Measurements from ENCODE around the gene CHRDL2. TPM values are rescaled to one million over a fixed set of nuclear protein-coding genes. Genes with fewer than 3 reads are reported as not detected.

The CHRDL2 gene
- total and polyA plus RNA-seq, 2 donors (not counting 3 experiments of a cell fraction or from before 2014, with no cell fraction given) = not detected

- no TSS peak for BruUV-seq (replicated peaks)
- Histone ChIP-seq H3K4me3 (replicated peaks in 1 of 3; ENCODE audit: insufficient read depth in 1 of 3, low read depth in 1 of 3, low read length in 3 of 3) (no peak overlapping the region), H3K4me1 (ENCODE audit: control insufficient read depth, extremely low read depth, insufficient read depth, low read length) (peaks cover 5% of the 10 kb centered on the region), H3K9ac (replicated peaks; ENCODE audit: extremely low read depth, insufficient read depth, low read length) (no peak overlapping the region), H2AFZ (ENCODE audit: low read depth, low read length) (no peak overlapping the region), H3K9me1 (replicated peaks; ENCODE audit: control insufficient read depth, extremely low read depth, insufficient read depth, low read length) (no peaks in the 10 kb centered on the region), H3K27ac (ENCODE audit: insufficient read depth, low read depth, low read length) (no peak overlapping the region), H4K20me1 (replicated peaks; ENCODE audit: control insufficient read depth, extremely low read depth, insufficient read depth, low read length) (peaks cover 3% of the 10 kb centered on the region), H3K9me3 (replicated peaks; ENCODE audit: control insufficient read depth, insufficient read depth, low read length) (no peaks in the 10 kb centered on the region), H3K36me3 (ENCODE audit: control insufficient read depth in 2 of 2, extremely low read depth in 1 of 2, insufficient read depth in 2 of 2, low read length in 2 of 2) (no peaks in the 10 kb centered on the region), H3K79me2 (ENCODE audit: control insufficient read depth, insufficient read depth, low read length) (peaks cover 81% of the 10 kb centered on the region), H3K4me2 (ENCODE audit: insufficient read depth, low read length) (no peak overlapping the region), H3K27me3 (ENCODE audit: control insufficient read depth in 2 of 2, insufficient read depth in 2 of 2, low read length in 2 of 2) (no peaks in the 10 kb centered on the region)
- ChIA-PET POLR2A (no interaction called here), CTCF (interaction anchor here (0.9 to 1.4 kb wide), 4 partner anchors 21 to 76 kb away, joined by 3 to 6 read pairs (median 4); no protein-coding TSS in a partner anchor)
- dilution Hi-C loops (cut with MboI; ENCODE audit: extremely low pct_ligation_motif_present, low sequenced_read_pairs) (no loop called here), intact Hi-C loops (cut with micrococcal nuclease) (no loop called here)
- FAIRE-seq = no peak
- no peak for TF ChIP-seq POLR2AphosphoS5 (IDR thresholded peaks at IDR 0.05; ENCODE audit: insufficient read depth, low read depth, low read length)
- TF ChIP-seq FOS (IDR thresholded peaks at IDR 0.05; ENCODE audit: borderline replicate concordance, insufficient read depth, low read length) = no peak
- no peak for TF ChIP-seq GATA2 (IDR thresholded peaks at IDR 0.05; ENCODE audit: insufficient read depth, insufficient read length, low read depth, low read length)
- DNase-seq (ENCODE audit: low read depth, low spot score) = no peak
Measured at GRCh38 chr11:74775762-74776161, 44.5 kb upstream of the CHRDL2 start.

DNA sequence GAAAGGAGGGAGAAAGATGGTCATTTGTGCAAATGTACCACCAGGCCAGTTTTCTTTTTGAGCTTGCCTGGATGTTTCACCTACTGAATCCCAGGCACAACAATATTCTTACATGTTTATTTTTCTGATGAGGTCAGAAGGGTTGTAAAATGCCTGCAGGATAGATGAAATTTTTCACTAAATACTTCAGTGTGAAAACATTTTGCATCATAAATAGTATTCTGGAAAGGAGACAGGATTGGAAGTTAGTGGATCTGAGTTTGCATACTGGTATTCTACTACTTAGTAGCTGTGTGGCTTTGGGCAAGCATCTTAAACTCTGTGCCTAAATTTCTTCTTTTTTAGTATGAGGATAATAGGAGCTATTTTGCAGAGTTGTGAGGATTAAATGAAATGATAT is 42.2 kb upstream of the CHRDL2 start:
- Histone ChIP-seq H3K9me3 (replicated peaks; ENCODE audit: control insufficient read depth, insufficient read depth, low read length) (no peaks in the 10 kb centered on the region), H2AFZ (ENCODE audit: low read depth, low read length) (no peak overlapping the region), H3K27ac (ENCODE audit: insufficient read depth, low read depth, low read length) (no peak overlapping the region), H3K4me2 (ENCODE audit: insufficient read depth, low read length) (no peak overlapping the region), H3K4me1 (ENCODE audit: control insufficient read depth, extremely low read depth, insufficient read depth, low read length) (peaks cover 20% of the 10 kb centered on the region), H3K79me2 (ENCODE audit: control insufficient read depth, insufficient read depth, low read length) (peaks cover 70% of the 10 kb centered on the region), H3K9me1 (replicated peaks; ENCODE audit: control insufficient read depth, extremely low read depth, insufficient read depth, low read length) (no peaks in the 10 kb centered on the region), H3K4me3 (replicated peaks in 1 of 3; ENCODE audit: insufficient read depth in 1 of 3, low read depth in 1 of 3, low read length in 3 of 3) (no peak overlapping the region), H3K36me3 (ENCODE audit: control insufficient read depth in 2 of 2, extremely low read depth in 1 of 2, insufficient read depth in 2 of 2, low read length in 2 of 2) (no peaks in the 10 kb centered on the region), H3K9ac (replicated peaks; ENCODE audit: extremely low read depth, insufficient read depth, low read length) (no peak overlapping the region), H4K20me1 (replicated peaks; ENCODE audit: control insufficient read depth, extremely low read depth, insufficient read depth, low read length) (peaks cover 3% of the 10 kb centered on the region), H3K27me3 (ENCODE audit: control insufficient read depth in 2 of 2, insufficient read depth in 2 of 2, low read length in 2 of 2) (no peaks in the 10 kb centered on the region)
- dilution Hi-C loops (cut with MboI; ENCODE audit: extremely low pct_ligation_motif_present, low sequenced_read_pairs) = no loop called here
- BruUV-seq (replicated peaks) = no TSS peak
- TF ChIP-seq POLR2AphosphoS5 (IDR thresholded peaks at IDR 0.05; ENCODE audit: insufficient read depth, low read depth, low read length) = no peak
- TF ChIP-seq, protein P1, sequence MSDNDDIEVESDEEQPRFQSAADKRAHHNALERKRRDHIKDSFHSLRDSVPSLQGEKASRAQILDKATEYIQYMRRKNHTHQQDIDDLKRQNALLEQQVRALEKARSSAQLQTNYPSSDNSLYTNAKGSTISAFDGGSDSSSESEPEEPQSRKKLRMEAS (IDR thresholded peaks at IDR 0.05; ENCODE audit: insufficient read depth, insufficient read length) = no peak
- no peak for TF ChIP-seq MYC (IDR thresholded peaks at IDR 0.05; ENCODE audit: low read depth, low read length)
- no peak for TF ChIP-seq FOS (IDR thresholded peaks at IDR 0.05; ENCODE audit: borderline replicate concordance, insufficient read depth, low read length)
- no peak for TF ChIP-seq JUN (IDR thresholded peaks at IDR 0.05; ENCODE audit: borderline replicate concordance, insufficient read depth, insufficient read length, low read depth)
- TF ChIP-seq EZH2 (IDR thresholded peaks at IDR 0.05; ENCODE audit: borderline replicate concordance, low read depth, low read length, severe bottlenecking) = no peak
- TF ChIP-seq, protein P2, sequence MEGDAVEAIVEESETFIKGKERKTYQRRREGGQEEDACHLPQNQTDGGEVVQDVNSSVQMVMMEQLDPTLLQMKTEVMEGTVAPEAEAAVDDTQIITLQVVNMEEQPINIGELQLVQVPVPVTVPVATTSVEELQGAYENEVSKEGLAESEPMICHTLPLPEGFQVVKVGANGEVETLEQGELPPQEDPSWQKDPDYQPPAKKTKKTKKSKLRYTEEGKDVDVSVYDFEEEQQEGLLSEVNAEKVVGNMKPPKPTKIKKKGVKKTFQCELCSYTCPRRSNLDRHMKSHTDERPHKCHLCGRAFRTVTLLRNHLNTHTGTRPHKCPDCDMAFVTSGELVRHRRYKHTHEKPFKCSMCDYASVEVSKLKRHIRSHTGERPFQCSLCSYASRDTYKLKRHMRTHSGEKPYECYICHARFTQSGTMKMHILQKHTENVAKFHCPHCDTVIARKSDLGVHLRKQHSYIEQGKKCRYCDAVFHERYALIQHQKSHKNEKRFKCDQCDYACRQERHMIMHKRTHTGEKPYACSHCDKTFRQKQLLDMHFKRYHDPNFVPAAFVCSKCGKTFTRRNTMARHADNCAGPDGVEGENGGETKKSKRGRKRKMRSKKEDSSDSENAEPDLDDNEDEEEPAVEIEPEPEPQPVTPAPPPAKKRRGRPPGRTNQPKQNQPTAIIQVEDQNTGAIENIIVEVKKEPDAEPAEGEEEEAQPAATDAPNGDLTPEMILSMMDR (IDR thresholded peaks at IDR 0.05; ENCODE audit: extremely low read depth in 1 of 2, insufficient read depth in 1 of 2, low read depth in 1 of 2, low read length in 2 of 2) = no peak
- intact Hi-C loops (cut with micrococcal nuclease) = no loop called here
- DNase-seq (ENCODE audit: low read depth, low spot score) (no peak), FAIRE-seq (no peak)
- ChIA-PET CTCF (interaction anchor here (0.9 to 2.5 kb wide), 4 partner anchors 11 to 71 kb away, joined by 3 to 11 read pairs (median 5); no protein-coding TSS in a partner anchor), POLR2A (no interaction called here)
